HEK293T (cell line): ENCODE data around the gene SPTBN4.

ENCODE experiments used
- BHLHE40 ChIP-seq: fragments of 450-650 bp; IDR thresholded peaks from 2 replicates; pipeline ENCODE4 v1.6.1; 2016; ENCODE audit warnings: mild to moderate bottlenecking, moderate library complexity, borderline replicate concordance
- CTBP1 ChIP-seq: fragments of 450-650 bp; IDR thresholded peaks from 2 replicates; pipeline ENCODE4 v1.6.1; 2016; ENCODE audit warnings: borderline replicate concordance
- FOXA1 ChIP-seq: fragments of 450-650 bp; IDR thresholded peaks from 2 replicates; pipeline ENCODE4 v1.6.1; 2016; ENCODE audit warnings: mild to moderate bottlenecking
- FOXM1 ChIP-seq: fragments of 450-650 bp; IDR thresholded peaks from 2 replicates; pipeline ENCODE4 v1.6.1; 2017; ENCODE audit warnings: mild to moderate bottlenecking, borderline replicate concordance
- NFRKB ChIP-seq: fragments of 450-650 bp; IDR thresholded peaks from 2 replicates; pipeline ENCODE4 v1.6.1; 2016; ENCODE audit warnings: mild to moderate bottlenecking, moderate library complexity

- TF ChIP-seq CTBP1 = no peak
- TF ChIP-seq BHLHE40 = no peak
- no peak for TF ChIP-seq NFRKB
- no peak for TF ChIP-seq FOXM1
- no peak for TF ChIP-seq FOXA1
Measured at GRCh38 chr19:40461669-40462221, 5.1 kb upstream of the SPTBN4 start.
